Activated CD8-positive, alpha-beta T cell treated with anti-CD3 and anti-CD28 coated beads for 36 hours (primary cell): Measurements from ENCODE around the gene IPO8. TPM values are rescaled to one million over a fixed set of nuclear protein-coding genes. Genes with fewer than 3 reads are reported as not detected.
"Not testable (repeated sequence)": the region's sequence is repeated elsewhere in the genome, so short reads cannot be mapped to it uniquely, and the experiment has no call there.

Experiments
- ATAC-seq: fragments of 200-7000 bp; cut with Tn5 transposase; one replicate; pipeline ENCODE4 v1.10.0; 2021; ENCODE audit warnings: mild to moderate bottlenecking, moderate library complexity
- CTCF ChIA-PET: fragments of 350-600 bp; sonication (Branson Sonifier 250); formaldehyde crosslinking; loops from one replicate; lab custom pipeline; 2021; ENCODE audit warnings: antibody characterized with exemption; lab: Charles Lee
- POLR2A ChIA-PET: fragments of 350-600 bp; sonication (Branson Sonifier 250); formaldehyde crosslinking; loops from one replicate; lab custom pipeline; 2021; ENCODE audit warnings: antibody characterized with exemption; lab: Charles Lee
- DNase-seq: peaks from one replicate; pipeline ENCODE4 v3.0.0-alpha.2; 2020
- H3K27ac Mint-ChIP-seq: one replicate; pipeline ENCODE4 v1.8.0; 2021; ENCODE audit warnings: mild to moderate bottlenecking, mixed read lengths
- H3K27me3 Mint-ChIP-seq: one replicate; pipeline ENCODE4 v1.8.0; 2021; ENCODE audit warnings: mixed read lengths
- H3K36me3 Mint-ChIP-seq: one replicate; pipeline ENCODE4 v1.8.0; 2021; ENCODE audit warnings: low read depth, mixed read lengths
- H3K4me1 Mint-ChIP-seq: one replicate; pipeline ENCODE4 v1.8.0; 2021; ENCODE audit warnings: low read depth, mixed read lengths
- H3K4me3 Mint-ChIP-seq: one replicate; pipeline ENCODE4 v1.8.0; 2021; ENCODE audit warnings: mild to moderate bottlenecking, moderate library complexity, mixed read lengths
- H3K9me3 Mint-ChIP-seq: one replicate; pipeline ENCODE4 v1.8.0; 2021; ENCODE audit warnings: mixed read lengths
- intact Hi-C: fragments of 100-400 bp; cut with micrococcal nuclease; formaldehyde crosslinking; loops from one replicate; pipeline ENCODE4 v1.10.0; 2022
- total RNA-seq, 2 experiments: library from RNA; stranded (reverse); gene quantifications; one replicate each; pipeline ENCODE4 v1.2.3, GENCODE V29; 2021
- TF ChIP-seq, protein P1 (sequence below): fragments of 200-600 bp; IDR thresholded peaks from one replicate; pipeline ENCODE4 v1.8.0; 2022; ENCODE audit warnings: antibody characterized with exemption, mild to moderate bottlenecking

IPO8 gene
- total RNA-seq, 2 experiments from 2014 or later = 40.2 to 47.7 TPM

DNA sequence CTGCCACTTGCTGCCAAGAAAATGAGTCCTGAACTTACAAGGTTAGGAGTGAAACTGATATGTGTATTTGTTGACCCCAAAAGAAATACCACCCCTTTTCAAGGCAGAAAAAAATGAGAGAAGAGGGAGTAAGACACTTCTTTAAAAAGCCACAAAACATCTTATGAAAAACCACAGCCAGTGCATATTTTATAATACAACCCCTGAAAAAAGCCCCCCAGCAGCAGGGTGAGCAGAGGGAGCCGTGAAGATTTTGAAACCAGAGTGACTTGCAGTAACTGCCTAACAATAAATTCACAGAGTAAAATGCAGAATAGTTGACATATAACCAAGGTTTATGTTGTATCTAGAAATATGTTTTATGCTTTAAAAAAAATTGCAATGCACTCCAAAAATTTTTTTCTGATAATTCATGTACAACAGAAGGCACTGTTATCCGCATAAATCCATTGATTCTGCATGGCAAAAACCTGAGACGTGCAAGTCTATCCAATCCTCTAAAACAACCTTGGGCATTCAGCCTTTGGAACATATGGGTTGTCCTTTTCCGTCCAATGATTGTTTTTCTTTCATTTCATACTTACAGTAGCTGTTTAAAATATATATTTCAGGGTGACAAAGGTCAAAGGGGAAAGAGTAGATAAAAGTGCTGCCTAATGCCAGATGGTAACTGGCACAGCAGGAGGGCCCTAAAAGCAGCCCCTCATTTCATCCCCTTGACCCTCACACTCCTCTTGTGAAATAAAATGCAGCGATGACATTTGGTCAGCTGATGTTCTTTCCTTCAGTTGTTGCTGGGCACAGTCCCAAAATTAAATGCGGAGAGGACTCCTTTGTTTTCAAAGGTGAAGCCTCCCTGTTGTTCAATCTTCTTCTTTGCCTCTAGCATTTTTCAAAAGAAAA lies 65.3 kb downstream of the IPO8 start:
- Mint-ChIP-seq H3K4me1 (peaks cover 3% of the 10 kb centered on the region), H3K4me3 (no peak overlapping the region), H3K27me3 (no peaks in the 10 kb centered on the region), H3K27ac (no peak overlapping the region), H3K36me3 (peaks cover 30% of the 10 kb centered on the region), H3K9me3 (no peaks in the 10 kb centered on the region)
- DNase-seq (no peak), ATAC-seq (no peak)
- ChIA-PET CTCF (interaction anchor here (1.0 kb wide), 1 partner anchor 11 kb away, joined by 3 read pairs; no protein-coding TSS in a partner anchor), POLR2A (no interaction called here)
- TF ChIP-seq, protein P1, sequence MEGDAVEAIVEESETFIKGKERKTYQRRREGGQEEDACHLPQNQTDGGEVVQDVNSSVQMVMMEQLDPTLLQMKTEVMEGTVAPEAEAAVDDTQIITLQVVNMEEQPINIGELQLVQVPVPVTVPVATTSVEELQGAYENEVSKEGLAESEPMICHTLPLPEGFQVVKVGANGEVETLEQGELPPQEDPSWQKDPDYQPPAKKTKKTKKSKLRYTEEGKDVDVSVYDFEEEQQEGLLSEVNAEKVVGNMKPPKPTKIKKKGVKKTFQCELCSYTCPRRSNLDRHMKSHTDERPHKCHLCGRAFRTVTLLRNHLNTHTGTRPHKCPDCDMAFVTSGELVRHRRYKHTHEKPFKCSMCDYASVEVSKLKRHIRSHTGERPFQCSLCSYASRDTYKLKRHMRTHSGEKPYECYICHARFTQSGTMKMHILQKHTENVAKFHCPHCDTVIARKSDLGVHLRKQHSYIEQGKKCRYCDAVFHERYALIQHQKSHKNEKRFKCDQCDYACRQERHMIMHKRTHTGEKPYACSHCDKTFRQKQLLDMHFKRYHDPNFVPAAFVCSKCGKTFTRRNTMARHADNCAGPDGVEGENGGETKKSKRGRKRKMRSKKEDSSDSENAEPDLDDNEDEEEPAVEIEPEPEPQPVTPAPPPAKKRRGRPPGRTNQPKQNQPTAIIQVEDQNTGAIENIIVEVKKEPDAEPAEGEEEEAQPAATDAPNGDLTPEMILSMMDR = no peak
- intact Hi-C loops = no loop called here

DNA sequence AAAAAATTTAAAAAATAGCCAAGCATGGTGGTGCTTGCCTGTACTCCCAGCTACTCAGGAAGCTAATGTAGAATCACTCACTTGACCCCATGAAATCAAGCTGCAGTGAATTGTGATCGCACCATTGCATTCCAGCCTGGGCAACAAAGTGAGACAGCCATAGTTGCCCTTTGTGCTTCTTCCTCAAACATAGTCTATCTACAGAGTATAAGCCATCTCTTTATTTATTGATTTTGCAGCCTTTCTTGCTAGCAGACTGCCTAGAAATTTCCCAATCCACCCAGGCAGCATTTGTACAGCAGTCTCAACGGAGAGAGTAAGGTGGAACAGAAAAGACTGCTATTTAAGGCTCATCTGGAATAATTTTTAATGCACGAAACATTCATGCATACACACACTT lies 68.8 kb downstream of the IPO8 start:
- ATAC-seq (no peak), DNase-seq (no peak)
- Mint-ChIP-seq H3K4me1 (peaks cover 8% of the 10 kb centered on the region), H3K4me3 (no peak overlapping the region), H3K9me3 (no peaks in the 10 kb centered on the region), H3K36me3 (peaks cover 11% of the 10 kb centered on the region), H3K27ac (no peak overlapping the region), H3K27me3 (no peaks in the 10 kb centered on the region)
- POLR2A ChIA-PET = no interaction called here
- intact Hi-C loops = no loop called here
- CTCF ChIA-PET = no interaction called here
- TF ChIP-seq, protein P1 = no peak

DNA sequence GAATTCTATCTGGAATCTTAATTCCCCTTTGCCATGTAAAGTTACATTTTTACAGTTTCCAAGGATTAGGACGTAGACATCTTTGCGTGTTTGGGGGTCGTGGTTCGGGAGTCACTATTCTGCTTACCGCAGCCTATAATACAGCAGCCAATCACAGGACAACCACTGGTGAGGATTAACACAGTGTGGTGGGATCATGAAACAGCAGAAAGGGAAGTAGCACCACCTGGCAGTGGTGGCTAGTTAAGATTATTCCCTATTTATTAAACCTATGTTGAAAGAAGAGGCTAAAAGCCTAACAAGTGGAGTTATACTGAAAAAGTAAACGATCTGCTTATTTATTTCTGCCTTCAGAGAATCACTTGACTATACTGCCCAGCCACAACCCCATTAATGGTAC lies 71.7 kb downstream of the IPO8 start:
- H3K9me3 Mint-ChIP-seq = no peaks in the 10 kb centered on the region
- intact Hi-C loops = no loop called here
- TF ChIP-seq, protein P1 = no peak
- peaks cover 3% of the 10 kb centered on the region for H3K36me3 Mint-ChIP-seq
- peaks cover 5% of the 10 kb centered on the region for H3K4me1 Mint-ChIP-seq
- H3K27me3 Mint-ChIP-seq = no peaks in the 10 kb centered on the region
- ChIA-PET CTCF (no interaction called here), POLR2A (no interaction called here)
- ATAC-seq (no peak), DNase-seq (no peak)
- H3K27ac Mint-ChIP-seq = no peak overlapping the region
- H3K4me3 Mint-ChIP-seq = no peak overlapping the region

DNA sequence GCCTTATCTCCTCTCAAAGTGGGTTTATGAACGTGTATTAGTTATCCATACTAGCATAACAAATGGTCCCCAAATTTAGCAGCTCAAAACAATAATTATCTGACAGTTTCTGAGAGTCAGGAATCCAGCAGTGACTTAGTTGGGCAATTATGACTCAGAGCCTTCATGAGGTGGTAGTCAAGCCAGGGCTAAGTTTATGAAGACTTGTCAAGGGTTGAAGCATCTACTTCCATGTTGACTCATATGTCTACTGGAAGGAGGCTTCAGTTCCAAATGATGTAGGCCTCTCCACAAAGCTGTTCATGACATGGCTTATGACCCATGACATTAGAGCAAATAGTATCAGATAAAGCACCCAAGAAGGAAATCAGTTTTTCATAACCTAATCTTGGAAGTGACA lies 73.2 kb downstream of the IPO8 start:
- DNase-seq = no peak
- intact Hi-C loops = no loop called here
- Mint-ChIP-seq H3K9me3 (no peaks in the 10 kb centered on the region), H3K36me3 (no peaks in the 10 kb centered on the region), H3K27ac (no peak overlapping the region), H3K27me3 (no peaks in the 10 kb centered on the region), H3K4me3 (no peak overlapping the region), H3K4me1 (peaks cover 5% of the 10 kb centered on the region)
- TF ChIP-seq, protein P1 = no peak
- ChIA-PET POLR2A (interaction anchor here (0.5 kb wide), 1 partner anchor 187 kb away, joined by 4 read pairs; no protein-coding TSS in a partner anchor), CTCF (no interaction called here)
- peak; percentile 74 for ATAC-seq

DNA sequence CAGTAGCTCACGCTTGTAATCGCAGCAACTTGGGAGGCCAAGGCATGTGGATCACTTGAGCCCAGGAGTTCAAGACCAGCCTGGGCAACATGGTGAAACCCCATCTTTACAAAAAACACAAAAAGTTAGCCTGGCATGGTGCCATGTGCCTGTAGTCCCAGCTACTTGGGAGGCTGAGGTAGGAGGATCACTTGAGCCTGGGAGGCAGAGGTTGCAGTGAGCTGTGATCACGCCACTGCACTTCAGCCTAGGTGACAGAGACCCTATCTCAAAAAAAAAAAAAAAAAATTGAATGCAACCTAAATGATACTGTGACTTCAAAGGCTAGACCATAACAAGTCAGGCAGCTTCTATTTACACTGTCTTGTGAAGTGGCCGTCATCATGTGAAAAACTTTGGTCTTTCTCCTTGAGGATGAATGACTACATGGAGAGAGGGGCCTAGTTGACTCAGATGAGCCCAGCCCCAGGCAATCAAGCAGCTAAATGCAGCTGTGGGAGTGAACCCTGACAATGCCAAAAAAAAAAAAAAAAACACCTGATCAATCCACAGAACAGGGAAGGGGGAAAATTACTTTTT lies 73.9 kb downstream of the IPO8 start:
- H3K27ac Mint-ChIP-seq, ATAC-seq, H3K4me1 Mint-ChIP-seq, intact Hi-C loops, DNase-seq, H3K27me3 Mint-ChIP-seq, H3K36me3 Mint-ChIP-seq, H3K4me3 Mint-ChIP-seq, H3K9me3 Mint-ChIP-seq: not testable (repeated sequence)
- POLR2A ChIA-PET = interaction anchor here (0.5 kb wide), 1 partner anchor 188 kb away, joined by 4 read pairs; no protein-coding TSS in a partner anchor
- CTCF ChIA-PET = interaction anchor here (1.1 kb wide), 1 partner anchor 186 kb away, joined by 3 read pairs; no protein-coding TSS in a partner anchor
